Keratinocyte (primary cell): ENCODE results near the gene NUAK2. TPM values are rescaled to one million over a fixed set of nuclear protein-coding genes. Genes with fewer than 3 reads are reported as not detected.

Experiments
- DNase-seq: peaks from one replicate; pipeline ENCODE4 v3.0.0-alpha.2; 2011; ENCODE audit warnings: low read depth, missing footprints, low spot score
- FAIRE-seq: peaks from 2 replicates; lab custom pipeline; 2011; peaks lifted over from hg19 to GRCh38; lab: Jason Lieb, UNC
- H2AFZ ChIP-seq: 2 replicates; pipeline ENCODE4 v1.6.0; 2012; ENCODE audit warnings: low read length, control low read depth, inconsistent platforms; ENCODE audit not compliant: control insufficient read depth
- H3K27ac ChIP-seq: 2 replicates; pipeline ENCODE4 v1.5.1; 2011; ENCODE audit warnings: low read length; ENCODE audit not compliant: control insufficient read depth, insufficient read depth
- H3K27me3 ChIP-seq: 3 replicates; pipeline ENCODE4 v1.6.0; 2011; ENCODE audit warnings: low read length; ENCODE audit not compliant: control insufficient read depth, insufficient read depth; ENCODE audit errors: extremely low read depth
- H3K36me3 ChIP-seq, 2 experiments: 2 replicates in 1 of 2; 3 replicates in 1 of 2; pipeline ENCODE4 v1.5.1; 2011; ENCODE audit warnings: low read length in 2 of 2, mild to moderate bottlenecking in 1 of 2; ENCODE audit not compliant: control insufficient read depth in 2 of 2, insufficient read depth in 2 of 2; ENCODE audit errors: extremely low read depth in 1 of 2
- H3K4me1 ChIP-seq: 3 replicates; pipeline ENCODE4 v1.5.1; 2011; ENCODE audit warnings: low read length; ENCODE audit not compliant: control insufficient read depth, insufficient read depth; ENCODE audit errors: extremely low read depth
- H3K4me2 ChIP-seq: 3 replicates; pipeline ENCODE4 v1.6.0; 2011; ENCODE audit warnings: low read depth, low read length; ENCODE audit not compliant: control insufficient read depth, insufficient read depth; ENCODE audit errors: extremely low read depth
- H3K4me3 ChIP-seq, 3 experiments: fragments of 200-600 bp in 1 of 3; sonication (generic) in 1 of 3; 2 replicates in 2 of 3; 3 replicates in 1 of 3; pipeline ENCODE4 v1.5.1; 2011 to 2016; ENCODE audit warnings: low read length in 3 of 3, mild to moderate bottlenecking in 3 of 3, control low read depth in 2 of 3, inconsistent platforms in 1 of 3, low read depth in 1 of 3, mixed read lengths in 1 of 3, mixed run types in 1 of 3, moderate library complexity in 1 of 3; ENCODE audit not compliant: control insufficient read depth in 2 of 3, insufficient read depth in 2 of 3; ENCODE audit errors: extremely low read depth in 1 of 3
- H3K79me2 ChIP-seq: 2 replicates; pipeline ENCODE4 v1.6.0; 2012; ENCODE audit warnings: low read length; ENCODE audit not compliant: control insufficient read depth, insufficient read depth
- H3K9ac ChIP-seq: 3 replicates; pipeline ENCODE4 v1.6.0; 2011; ENCODE audit warnings: low read length; ENCODE audit not compliant: control insufficient read depth, insufficient read depth; ENCODE audit errors: extremely low read depth
- H3K9me1 ChIP-seq: 3 replicates; pipeline ENCODE4 v1.6.0; 2011; ENCODE audit warnings: low read length; ENCODE audit not compliant: control insufficient read depth, insufficient read depth; ENCODE audit errors: extremely low read depth
- H3K9me3 ChIP-seq: 2 replicates; pipeline ENCODE4 v1.5.1; 2012; ENCODE audit warnings: low read depth, low read length; ENCODE audit not compliant: control insufficient read depth
- H4K20me1 ChIP-seq: 3 replicates; pipeline ENCODE4 v1.6.0; 2011; ENCODE audit warnings: low read length; ENCODE audit not compliant: control insufficient read depth, insufficient read depth; ENCODE audit errors: extremely low read depth
- EZH2 ChIP-seq: IDR thresholded peaks from one replicate; pipeline ENCODE4 v1.6.1; 2012; ENCODE audit warnings: inconsistent platforms, mild to moderate bottlenecking, low read length, moderate library complexity
- dilution Hi-C: fragments of 300-500 bp; cut with MboI; formaldehyde crosslinking; loops from one replicate; pipeline ENCODE4 v1.7.0; 2020; ENCODE audit warnings: low sequenced_read_pairs; ENCODE audit not compliant: extremely low pct_ligation_motif_present
- polyA plus RNA-seq, 5 experiments: library from polyadenylated mRNA; depleted of rRNA in 3 of 5; stranded (reverse) in 3 of 5; stranded (forward) in 1 of 5; unstranded in 1 of 5; fragments of >200 nt; gene quantifications; 1 replicate in 1 of 5; 2 replicates in 3 of 5; 3 replicates in 1 of 5; pipeline versions ENCODE4 v1.2.1 to v1.2.3, GENCODE V29; 2011 to 2012; ENCODE audit warnings: missing spikeins in 2 of 5, low read depth in 1 of 5, low replicate concordance in 1 of 5
- TF ChIP-seq, protein P1 (sequence below), 3 experiments: IDR thresholded peaks in 1 of 3; conservative IDR thresholded peaks in 1 of 3; optimal IDR thresholded peaks in 1 of 3; 2 replicates in 2 of 3; 3 replicates in 1 of 3; pipeline versions ENCODE3 to v1.5.1; 2011; ENCODE audit warnings: low read length in 3 of 3, mild to moderate bottlenecking in 3 of 3, moderate library complexity in 2 of 3, control low read depth in 1 of 3, inconsistent platforms in 1 of 3; ENCODE audit not compliant: insufficient read depth in 2 of 3; ENCODE audit errors: extremely low read depth in 1 of 3

The NUAK2 gene
- polyA plus RNA-seq, 1 donor (not counting 4 experiments of a cell fraction or from before 2014, with no cell fraction given) = 3.9 TPM

DNA sequence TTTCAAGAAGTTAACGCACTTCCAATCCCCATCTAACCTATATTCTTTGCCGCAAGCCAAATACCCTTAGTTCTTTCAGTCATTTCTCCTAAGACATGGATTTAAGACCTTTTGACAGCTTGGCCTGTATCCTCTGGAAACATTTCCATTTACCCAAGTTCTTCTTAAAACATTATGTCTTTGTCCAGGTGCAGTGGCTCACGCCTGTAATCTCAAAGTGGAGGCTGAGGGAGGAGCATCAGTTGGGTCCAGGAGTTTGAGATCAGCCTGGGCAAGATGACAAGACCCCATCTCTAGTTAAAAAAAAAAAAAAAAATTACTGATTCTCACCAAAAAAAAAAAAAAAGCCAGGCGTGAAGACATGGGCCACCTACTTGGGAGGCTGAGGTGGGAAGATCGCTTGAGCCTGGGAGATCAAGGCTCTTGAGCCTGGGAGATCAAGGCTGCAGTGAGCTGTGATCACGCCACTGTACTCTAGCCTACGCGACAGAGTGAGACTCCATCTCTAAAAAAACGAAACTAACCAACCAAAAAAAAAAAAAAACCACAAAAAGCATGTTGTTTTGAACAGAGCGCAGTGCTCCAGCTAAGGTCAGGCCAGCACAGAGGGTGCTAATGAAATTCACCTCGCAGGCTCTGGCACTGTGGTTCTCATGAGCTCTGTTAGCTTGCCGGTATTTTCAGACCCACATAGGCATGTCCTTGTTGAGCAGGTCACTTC lies 36.0 kb downstream of the NUAK2 start:
- Histone ChIP-seq H3K4me3 (no peak overlapping the region), H2AFZ (no peak overlapping the region), H3K4me2 (peak overlapping the region; percentile 84), H3K9me1 (no peaks in the 10 kb centered on the region), H3K9me3 (no peaks in the 10 kb centered on the region), H3K79me2 (no peaks in the 10 kb centered on the region), H3K27ac (peak overlapping the region; percentile 62), H3K9ac (no peak overlapping the region), H3K36me3 (no peaks in the 10 kb centered on the region), H3K27me3 (no peaks in the 10 kb centered on the region), H4K20me1 (no peaks in the 10 kb centered on the region), H3K4me1 (peaks cover 61% of the 10 kb centered on the region)
- DNase-seq (no peak), FAIRE-seq (no peak)
- TF ChIP-seq EZH2 = no peak
- TF ChIP-seq, protein P1, sequence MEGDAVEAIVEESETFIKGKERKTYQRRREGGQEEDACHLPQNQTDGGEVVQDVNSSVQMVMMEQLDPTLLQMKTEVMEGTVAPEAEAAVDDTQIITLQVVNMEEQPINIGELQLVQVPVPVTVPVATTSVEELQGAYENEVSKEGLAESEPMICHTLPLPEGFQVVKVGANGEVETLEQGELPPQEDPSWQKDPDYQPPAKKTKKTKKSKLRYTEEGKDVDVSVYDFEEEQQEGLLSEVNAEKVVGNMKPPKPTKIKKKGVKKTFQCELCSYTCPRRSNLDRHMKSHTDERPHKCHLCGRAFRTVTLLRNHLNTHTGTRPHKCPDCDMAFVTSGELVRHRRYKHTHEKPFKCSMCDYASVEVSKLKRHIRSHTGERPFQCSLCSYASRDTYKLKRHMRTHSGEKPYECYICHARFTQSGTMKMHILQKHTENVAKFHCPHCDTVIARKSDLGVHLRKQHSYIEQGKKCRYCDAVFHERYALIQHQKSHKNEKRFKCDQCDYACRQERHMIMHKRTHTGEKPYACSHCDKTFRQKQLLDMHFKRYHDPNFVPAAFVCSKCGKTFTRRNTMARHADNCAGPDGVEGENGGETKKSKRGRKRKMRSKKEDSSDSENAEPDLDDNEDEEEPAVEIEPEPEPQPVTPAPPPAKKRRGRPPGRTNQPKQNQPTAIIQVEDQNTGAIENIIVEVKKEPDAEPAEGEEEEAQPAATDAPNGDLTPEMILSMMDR (optimal IDR thresholded peaks at IDR 0.05 in 1 of 3, IDR thresholded peaks at IDR 0.05 in 1 of 3, conservative IDR thresholded peaks at IDR 0.05 in 1 of 3; ENCODE audit: extremely low read depth in 1 of 3, insufficient read depth in 2 of 3, low read length in 3 of 3) = no peak
- dilution Hi-C loops = no loop called here

DNA sequence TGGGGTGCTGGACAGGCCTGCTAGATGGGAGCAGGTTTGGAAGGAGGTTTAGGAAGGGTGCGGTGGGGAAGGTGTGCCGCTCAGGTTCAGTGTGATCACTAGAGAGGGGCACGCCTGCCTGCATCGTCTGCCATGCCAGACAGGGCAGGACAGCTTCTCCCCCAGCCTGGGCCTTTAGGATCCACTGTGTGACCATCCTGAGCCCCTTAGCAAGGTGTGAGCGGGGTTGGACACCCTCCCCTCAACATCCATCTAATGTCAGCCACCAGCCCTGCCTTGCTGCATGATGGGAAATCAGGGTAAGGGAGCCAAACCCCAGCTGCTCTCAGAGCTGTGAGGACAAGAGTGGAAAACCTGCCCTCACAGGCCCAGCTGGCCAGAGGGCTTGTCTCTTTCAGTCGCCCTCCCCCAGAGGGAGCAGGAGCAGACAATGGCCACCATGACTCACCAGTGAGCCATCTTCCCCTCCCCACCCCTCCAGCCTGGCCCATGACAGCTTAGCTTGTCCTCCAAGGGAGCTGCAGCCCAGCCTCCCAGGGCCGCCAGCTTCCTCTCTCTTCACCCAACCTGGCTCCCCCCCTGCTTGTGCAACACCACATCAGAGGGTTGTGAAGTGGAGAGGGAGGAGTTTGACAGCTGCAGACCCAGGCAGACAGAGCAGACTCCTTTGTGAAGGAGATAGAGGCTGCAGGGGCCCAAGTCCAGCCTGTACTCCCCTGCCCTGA lies 37.0 kb downstream of the NUAK2 start:
- H3K36me3 ChIP-seq = no peaks in the 10 kb centered on the region
- peak overlapping the region; percentile 84 for H3K4me2 ChIP-seq
- H3K27me3 ChIP-seq = no peaks in the 10 kb centered on the region
- H3K9ac ChIP-seq = peak overlapping the region; percentile 1
- H3K79me2 ChIP-seq = no peaks in the 10 kb centered on the region
- peak; percentile 99 for DNase-seq
- H3K4me1 ChIP-seq = peaks cover 68% of the 10 kb centered on the region
- dilution Hi-C loops = no loop called here
- H3K27ac ChIP-seq = peak overlapping the region; percentile 62
- H3K9me3 ChIP-seq = no peaks in the 10 kb centered on the region
- FAIRE-seq = peak; percentile 79
- H4K20me1 ChIP-seq = no peaks in the 10 kb centered on the region
- H3K4me3 ChIP-seq = peak overlapping the region in 1 of 3 experiments; percentile 8
- TF ChIP-seq EZH2 = no peak
- TF ChIP-seq, protein P1 (optimal IDR thresholded peaks at IDR 0.05 in 1 of 3, IDR thresholded peaks at IDR 0.05 in 1 of 3, conservative IDR thresholded peaks at IDR 0.05 in 1 of 3; ENCODE audit: extremely low read depth in 1 of 3, insufficient read depth in 2 of 3, low read length in 3 of 3) = no peak
- H2AFZ ChIP-seq = peak overlapping the region; percentile 24
- H3K9me1 ChIP-seq = no peaks in the 10 kb centered on the region
